ENCODE data around the gene NFATC2. TPM values are rescaled to one million over a fixed set of nuclear protein-coding genes. Genes with fewer than 3 reads are reported as not detected.

The NFATC2 gene
- polyA plus RNA-seq, 1 donor from 2014 or later = not detected

DNA sequence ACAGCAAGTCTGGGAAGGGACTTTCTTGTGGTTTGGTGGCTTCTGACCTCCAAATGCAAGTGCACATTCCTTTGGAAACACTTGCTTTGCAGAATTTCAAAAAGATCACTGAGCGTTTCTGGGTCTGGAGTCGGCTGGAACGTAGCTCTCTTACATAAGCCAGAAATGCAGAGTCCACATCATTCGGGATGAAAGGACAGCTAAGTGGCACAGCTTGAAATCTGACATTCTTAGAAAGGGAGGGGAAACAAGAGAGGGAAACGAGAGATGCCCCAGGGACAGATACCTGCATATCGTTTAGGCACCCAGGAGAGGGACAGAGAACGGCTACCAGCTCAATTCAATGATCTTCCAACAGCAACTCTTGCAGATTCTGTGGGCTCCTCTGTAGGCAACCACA is 118.7 kb downstream of the NFATC2 start:
- Histone ChIP-seq H3K36me3 (ENCODE audit: insufficient read depth, low read length) (no peaks in the 10 kb centered on the region), H3K9me2 (ENCODE audit: insufficient read depth, low read length) (no peaks in the 10 kb centered on the region), H3K27me3 (ENCODE audit: insufficient read depth, low read depth, low read length) (no peaks in the 10 kb centered on the region), H3F3A (ENCODE audit: insufficient read depth, low read length, poor library complexity, severe bottlenecking) (no peaks in the 10 kb centered on the region), H3K4me3 (ENCODE audit: low read length) (no peak overlapping the region), H4K20me1 (ENCODE audit: insufficient read depth) (no peaks in the 10 kb centered on the region), H3K79me2 (replicated peaks; ENCODE audit: insufficient read depth, low read length) (no peaks in the 10 kb centered on the region), H3K4me2 (ENCODE audit: low read length) (no peak overlapping the region), H3K27ac (ENCODE audit: low read length) (no peak overlapping the region), H3K9me3 (ENCODE audit: low read length) (no peaks in the 10 kb centered on the region), H2AFZ (ENCODE audit: low read depth, low read length) (no peak overlapping the region), H3K9ac (ENCODE audit: low read length) (no peak overlapping the region)
- TF ChIP-seq POLR2AphosphoS5 (IDR thresholded peaks at IDR 0.05) = no peak
- TF ChIP-seq SMC3 (conservative IDR thresholded peaks at IDR 0.05; ENCODE audit: poor library complexity) = no peak
- no peak for TF ChIP-seq EZH2 (IDR thresholded peaks at IDR 0.05; ENCODE audit: borderline replicate concordance, insufficient read depth, low read length, poor library complexity, severe bottlenecking)
- TF ChIP-seq TAF1 (IDR thresholded peaks at IDR 0.05; ENCODE audit: low read depth) = no peak
- TF ChIP-seq, protein P1, sequence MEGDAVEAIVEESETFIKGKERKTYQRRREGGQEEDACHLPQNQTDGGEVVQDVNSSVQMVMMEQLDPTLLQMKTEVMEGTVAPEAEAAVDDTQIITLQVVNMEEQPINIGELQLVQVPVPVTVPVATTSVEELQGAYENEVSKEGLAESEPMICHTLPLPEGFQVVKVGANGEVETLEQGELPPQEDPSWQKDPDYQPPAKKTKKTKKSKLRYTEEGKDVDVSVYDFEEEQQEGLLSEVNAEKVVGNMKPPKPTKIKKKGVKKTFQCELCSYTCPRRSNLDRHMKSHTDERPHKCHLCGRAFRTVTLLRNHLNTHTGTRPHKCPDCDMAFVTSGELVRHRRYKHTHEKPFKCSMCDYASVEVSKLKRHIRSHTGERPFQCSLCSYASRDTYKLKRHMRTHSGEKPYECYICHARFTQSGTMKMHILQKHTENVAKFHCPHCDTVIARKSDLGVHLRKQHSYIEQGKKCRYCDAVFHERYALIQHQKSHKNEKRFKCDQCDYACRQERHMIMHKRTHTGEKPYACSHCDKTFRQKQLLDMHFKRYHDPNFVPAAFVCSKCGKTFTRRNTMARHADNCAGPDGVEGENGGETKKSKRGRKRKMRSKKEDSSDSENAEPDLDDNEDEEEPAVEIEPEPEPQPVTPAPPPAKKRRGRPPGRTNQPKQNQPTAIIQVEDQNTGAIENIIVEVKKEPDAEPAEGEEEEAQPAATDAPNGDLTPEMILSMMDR (IDR thresholded peaks at IDR 0.05; ENCODE audit: poor library complexity, severe bottlenecking) = no peak
- TF ChIP-seq, protein P2, sequence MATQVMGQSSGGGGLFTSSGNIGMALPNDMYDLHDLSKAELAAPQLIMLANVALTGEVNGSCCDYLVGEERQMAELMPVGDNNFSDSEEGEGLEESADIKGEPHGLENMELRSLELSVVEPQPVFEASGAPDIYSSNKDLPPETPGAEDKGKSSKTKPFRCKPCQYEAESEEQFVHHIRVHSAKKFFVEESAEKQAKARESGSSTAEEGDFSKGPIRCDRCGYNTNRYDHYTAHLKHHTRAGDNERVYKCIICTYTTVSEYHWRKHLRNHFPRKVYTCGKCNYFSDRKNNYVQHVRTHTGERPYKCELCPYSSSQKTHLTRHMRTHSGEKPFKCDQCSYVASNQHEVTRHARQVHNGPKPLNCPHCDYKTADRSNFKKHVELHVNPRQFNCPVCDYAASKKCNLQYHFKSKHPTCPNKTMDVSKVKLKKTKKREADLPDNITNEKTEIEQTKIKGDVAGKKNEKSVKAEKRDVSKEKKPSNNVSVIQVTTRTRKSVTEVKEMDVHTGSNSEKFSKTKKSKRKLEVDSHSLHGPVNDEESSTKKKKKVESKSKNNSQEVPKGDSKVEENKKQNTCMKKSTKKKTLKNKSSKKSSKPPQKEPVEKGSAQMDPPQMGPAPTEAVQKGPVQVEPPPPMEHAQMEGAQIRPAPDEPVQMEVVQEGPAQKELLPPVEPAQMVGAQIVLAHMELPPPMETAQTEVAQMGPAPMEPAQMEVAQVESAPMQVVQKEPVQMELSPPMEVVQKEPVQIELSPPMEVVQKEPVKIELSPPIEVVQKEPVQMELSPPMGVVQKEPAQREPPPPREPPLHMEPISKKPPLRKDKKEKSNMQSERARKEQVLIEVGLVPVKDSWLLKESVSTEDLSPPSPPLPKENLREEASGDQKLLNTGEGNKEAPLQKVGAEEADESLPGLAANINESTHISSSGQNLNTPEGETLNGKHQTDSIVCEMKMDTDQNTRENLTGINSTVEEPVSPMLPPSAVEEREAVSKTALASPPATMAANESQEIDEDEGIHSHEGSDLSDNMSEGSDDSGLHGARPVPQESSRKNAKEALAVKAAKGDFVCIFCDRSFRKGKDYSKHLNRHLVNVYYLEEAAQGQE (IDR thresholded peaks at IDR 0.05; ENCODE audit: borderline replicate concordance) = no peak
- no peak for TF ChIP-seq EP300 (conservative IDR thresholded peaks at IDR 0.05; ENCODE audit: poor library complexity, severe bottlenecking)
- TF ChIP-seq RAD21 (conservative IDR thresholded peaks at IDR 0.05) = no peak
- no peak for TF ChIP-seq MXI1 (conservative IDR thresholded peaks at IDR 0.05; ENCODE audit: poor library complexity, severe bottlenecking)

DNA sequence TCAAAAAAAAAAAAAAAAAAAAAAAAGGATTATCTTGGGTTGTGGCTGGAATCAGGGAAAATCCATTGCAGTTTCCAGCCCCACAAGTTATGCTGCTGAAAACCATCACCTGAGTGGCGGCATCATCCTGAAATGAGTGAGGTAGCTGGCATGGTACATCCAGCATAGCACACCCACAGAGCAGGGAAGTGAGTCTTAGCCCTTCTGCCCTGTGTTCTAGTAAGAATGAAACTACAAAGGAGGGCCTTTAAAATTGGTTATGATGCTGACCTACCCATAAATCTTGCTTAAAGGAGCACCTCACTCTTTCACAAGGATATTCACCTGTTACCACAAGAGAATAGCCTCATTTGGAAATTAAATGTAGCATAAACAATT is 119.2 kb downstream of the NFATC2 start:
- Histone ChIP-seq H3K27ac (ENCODE audit: low read length) (no peak overlapping the region), H3K4me2 (ENCODE audit: low read length) (no peak overlapping the region), H3K27me3 (ENCODE audit: insufficient read depth, low read depth, low read length) (no peaks in the 10 kb centered on the region), H3K9ac (ENCODE audit: low read length) (no peak overlapping the region), H3F3A (ENCODE audit: insufficient read depth, low read length, poor library complexity, severe bottlenecking) (no peaks in the 10 kb centered on the region), H3K79me2 (replicated peaks; ENCODE audit: insufficient read depth, low read length) (no peaks in the 10 kb centered on the region), H3K9me3 (ENCODE audit: low read length) (no peaks in the 10 kb centered on the region), H3K4me3 (ENCODE audit: low read length) (no peak overlapping the region), H4K20me1 (ENCODE audit: insufficient read depth) (no peaks in the 10 kb centered on the region), H3K9me2 (ENCODE audit: insufficient read depth, low read length) (no peaks in the 10 kb centered on the region), H2AFZ (ENCODE audit: low read depth, low read length) (no peak overlapping the region), H3K36me3 (ENCODE audit: insufficient read depth, low read length) (no peaks in the 10 kb centered on the region)
- no peak for TF ChIP-seq RAD21 (conservative IDR thresholded peaks at IDR 0.05)
- no peak for TF ChIP-seq EP300 (conservative IDR thresholded peaks at IDR 0.05; ENCODE audit: poor library complexity, severe bottlenecking)
- TF ChIP-seq MXI1 (conservative IDR thresholded peaks at IDR 0.05; ENCODE audit: poor library complexity, severe bottlenecking) = no peak
- TF ChIP-seq SMC3 (conservative IDR thresholded peaks at IDR 0.05; ENCODE audit: poor library complexity) = no peak
- no peak for TF ChIP-seq EZH2 (IDR thresholded peaks at IDR 0.05; ENCODE audit: borderline replicate concordance, insufficient read depth, low read length, poor library complexity, severe bottlenecking)
- TF ChIP-seq, protein P1 (IDR thresholded peaks at IDR 0.05; ENCODE audit: poor library complexity, severe bottlenecking) = no peak
- TF ChIP-seq, protein P2 (IDR thresholded peaks at IDR 0.05; ENCODE audit: borderline replicate concordance) = no peak
